ENCODE data around the gene PRR7.

DNA sequence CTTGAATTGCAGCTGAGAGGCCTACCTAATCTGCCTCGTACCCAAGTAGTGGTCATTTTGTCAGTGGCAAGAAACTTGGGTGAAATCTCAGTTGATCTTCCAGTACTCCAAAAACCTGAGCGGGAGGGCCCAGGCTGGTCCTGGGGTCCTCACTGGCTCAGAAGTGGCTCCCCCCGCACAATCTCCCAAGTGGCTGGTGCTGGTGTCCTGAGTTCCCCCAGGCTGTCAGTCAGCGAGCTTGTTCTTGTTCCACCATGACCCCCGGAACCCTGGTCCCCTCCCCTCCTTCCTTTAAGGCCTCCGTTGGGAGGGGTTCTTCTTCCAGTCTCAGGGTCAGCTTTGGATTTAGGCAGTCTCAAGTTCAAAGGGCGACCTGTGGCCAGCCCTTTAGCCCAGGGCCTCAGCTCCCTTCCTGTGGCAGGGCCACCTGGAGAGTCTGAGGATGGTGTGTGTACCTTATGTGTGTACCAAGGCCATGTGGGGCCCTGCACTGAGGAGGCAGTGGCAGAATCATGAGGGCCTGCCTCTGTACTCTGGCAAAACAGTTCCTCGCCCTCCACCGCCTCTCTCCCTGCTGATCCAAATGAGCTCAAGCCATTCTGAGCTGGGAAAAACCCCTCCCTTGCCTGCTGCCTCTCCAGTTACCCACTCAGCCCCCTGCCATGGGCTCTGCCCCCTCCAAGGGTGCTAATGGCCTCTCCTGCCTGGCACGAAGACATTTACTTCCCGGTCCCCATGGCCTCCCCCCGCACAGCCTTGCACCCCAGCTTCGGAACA, 31.3 kb downstream of the PRR7 start:
- no peak for TF ChIP-seq CTCF (IDR thresholded peaks at IDR 0.05)
- TF ChIP-seq POLR2A (IDR thresholded peaks at IDR 0.05) = no peak
